Osteoblast (primary cell): Measurements from ENCODE around the gene TMEM233. TPM values are rescaled to one million over a fixed set of nuclear protein-coding genes. Genes with fewer than 3 reads are reported as not detected.

Source experiments
- DNase-seq: peaks from one replicate; pipeline ENCODE4 v3.0.0; 2011; ENCODE audit warnings: low spot score, mixed read lengths; ENCODE audit not compliant: insufficient read length; ENCODE audit errors: missing footprints
- H2AFZ ChIP-seq: 2 replicates; pipeline ENCODE4 v1.6.0; 2011; ENCODE audit warnings: mild to moderate bottlenecking, low read length
- H3K27ac ChIP-seq: 2 replicates; pipeline ENCODE4 v1.5.1; 2011; ENCODE audit warnings: mild to moderate bottlenecking, low read depth, low read length, moderate library complexity
- H3K27me3 ChIP-seq: 2 replicates; pipeline ENCODE4 v1.6.0; 2012; ENCODE audit warnings: mild to moderate bottlenecking, control low read depth, inconsistent platforms, low read length, moderate library complexity; ENCODE audit not compliant: insufficient read depth
- H3K36me3 ChIP-seq: 2 replicates; pipeline ENCODE4 v1.5.1; 2011; ENCODE audit warnings: mild to moderate bottlenecking, low read length, control low read depth, moderate library complexity; ENCODE audit not compliant: insufficient read depth
- H3K4me1 ChIP-seq: 2 replicates; pipeline ENCODE4 v1.5.1; 2011; ENCODE audit warnings: mild to moderate bottlenecking, low read length, control low read depth, moderate library complexity; ENCODE audit not compliant: insufficient read depth
- H3K4me2 ChIP-seq: 2 replicates; pipeline ENCODE4 v1.6.0; 2011; ENCODE audit warnings: mild to moderate bottlenecking, low read length; ENCODE audit not compliant: insufficient read depth
- H3K4me3 ChIP-seq: fragments of 200-600 bp; sonication (generic); 3 replicates; pipeline ENCODE4 v1.5.1; 2012; ENCODE audit warnings: mild to moderate bottlenecking, low read length, inconsistent platforms; ENCODE audit not compliant: insufficient read depth
- H3K79me2 ChIP-seq: 2 replicates; pipeline ENCODE4 v1.6.0; 2012; ENCODE audit warnings: mild to moderate bottlenecking, low read length, control low read depth, inconsistent platforms; ENCODE audit not compliant: insufficient read depth
- H3K9me3 ChIP-seq: 2 replicates; pipeline ENCODE4 v1.5.1; 2011; ENCODE audit warnings: low read depth, low read length, control low read depth
- H4K20me1 ChIP-seq: 2 replicates; pipeline ENCODE4 v1.6.0; 2012; ENCODE audit warnings: mild to moderate bottlenecking, low read length, control low read depth; ENCODE audit not compliant: insufficient read depth
- total RNA-seq: library from RNA; depleted of rRNA; stranded (reverse); fragments of >200 nt; gene quantifications from 2 replicates; pipeline ENCODE4 v1.2.3, GENCODE V29; 2012
- TF ChIP-seq, protein P1 (sequence below): IDR thresholded peaks from 2 replicates; pipeline ENCODE4 v1.5.1; 2011; ENCODE audit warnings: mild to moderate bottlenecking, low read depth, low read length, moderate library complexity; ENCODE audit errors: extremely low read depth

Gene TMEM233
- under 0.01 TPM in 1 of 2 replicates, not detected in the other for total RNA-seq

DNA sequence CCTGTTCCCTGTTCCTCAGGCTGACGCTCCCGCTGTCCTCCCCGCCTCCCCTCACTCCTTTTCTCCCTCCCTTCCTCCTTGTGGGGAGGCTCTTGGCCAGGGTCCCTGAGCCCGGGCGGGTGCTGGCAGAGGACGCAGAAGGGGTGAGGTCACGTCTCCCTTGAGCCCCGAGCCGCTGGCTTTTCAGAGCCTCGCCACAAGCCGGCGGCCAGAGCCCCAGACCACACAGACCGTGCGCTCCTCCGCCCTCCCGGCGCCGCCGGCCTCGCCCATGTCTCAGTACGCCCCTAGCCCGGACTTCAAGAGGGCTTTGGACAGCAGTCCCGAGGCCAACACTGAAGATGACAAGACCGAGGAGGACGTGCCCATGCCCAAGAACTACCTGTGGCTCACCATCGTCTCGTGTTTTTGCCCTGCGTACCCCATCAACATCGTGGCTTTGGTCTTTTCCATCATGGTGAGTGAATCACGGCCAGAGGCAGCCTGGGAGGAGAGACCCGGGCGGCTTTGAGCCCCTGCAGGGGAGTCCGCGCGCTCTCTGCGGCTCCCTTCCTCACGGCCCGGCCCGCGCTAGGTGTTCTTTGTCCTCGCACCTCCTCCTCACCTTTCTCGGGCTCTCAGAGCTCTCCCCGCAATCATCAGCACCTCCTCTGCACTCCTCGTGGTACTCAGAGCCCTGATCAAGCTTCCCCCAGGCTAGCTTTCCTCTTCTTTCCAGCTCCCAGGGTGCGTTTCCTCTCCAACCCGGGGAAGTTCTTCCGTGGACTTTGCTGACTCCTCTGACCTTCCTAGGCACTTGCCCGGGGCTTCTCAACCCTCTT lies at the start of gene TMEM233:
TMEM233 (plus strand) TSS at position 197 of the 821 bp plus-strand sequence; CDS start at position 272, 75 bp downstream.
- Histone ChIP-seq H3K4me2 (peak within 1 kb of the TSS; percentile 64), H3K36me3 (no peaks in the 10 kb centered on the region), H3K9me3 (no peaks in the 10 kb centered on the region), H3K4me1 (peaks cover 4% of the 10 kb centered on the region), H4K20me1 (no peaks in the 10 kb centered on the region), H3K4me3 (peak within 1 kb of the TSS; percentile 66), H3K79me2 (no peaks in the 10 kb centered on the region), H3K27me3 (peaks cover 5% of the 10 kb centered on the region), H2AFZ (peak within 1 kb of the TSS; percentile 51), H3K27ac (no peak within 1 kb of the TSS)
- peak; percentile 45 for DNase-seq
- TF ChIP-seq, protein P1, sequence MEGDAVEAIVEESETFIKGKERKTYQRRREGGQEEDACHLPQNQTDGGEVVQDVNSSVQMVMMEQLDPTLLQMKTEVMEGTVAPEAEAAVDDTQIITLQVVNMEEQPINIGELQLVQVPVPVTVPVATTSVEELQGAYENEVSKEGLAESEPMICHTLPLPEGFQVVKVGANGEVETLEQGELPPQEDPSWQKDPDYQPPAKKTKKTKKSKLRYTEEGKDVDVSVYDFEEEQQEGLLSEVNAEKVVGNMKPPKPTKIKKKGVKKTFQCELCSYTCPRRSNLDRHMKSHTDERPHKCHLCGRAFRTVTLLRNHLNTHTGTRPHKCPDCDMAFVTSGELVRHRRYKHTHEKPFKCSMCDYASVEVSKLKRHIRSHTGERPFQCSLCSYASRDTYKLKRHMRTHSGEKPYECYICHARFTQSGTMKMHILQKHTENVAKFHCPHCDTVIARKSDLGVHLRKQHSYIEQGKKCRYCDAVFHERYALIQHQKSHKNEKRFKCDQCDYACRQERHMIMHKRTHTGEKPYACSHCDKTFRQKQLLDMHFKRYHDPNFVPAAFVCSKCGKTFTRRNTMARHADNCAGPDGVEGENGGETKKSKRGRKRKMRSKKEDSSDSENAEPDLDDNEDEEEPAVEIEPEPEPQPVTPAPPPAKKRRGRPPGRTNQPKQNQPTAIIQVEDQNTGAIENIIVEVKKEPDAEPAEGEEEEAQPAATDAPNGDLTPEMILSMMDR: no peak

DNA sequence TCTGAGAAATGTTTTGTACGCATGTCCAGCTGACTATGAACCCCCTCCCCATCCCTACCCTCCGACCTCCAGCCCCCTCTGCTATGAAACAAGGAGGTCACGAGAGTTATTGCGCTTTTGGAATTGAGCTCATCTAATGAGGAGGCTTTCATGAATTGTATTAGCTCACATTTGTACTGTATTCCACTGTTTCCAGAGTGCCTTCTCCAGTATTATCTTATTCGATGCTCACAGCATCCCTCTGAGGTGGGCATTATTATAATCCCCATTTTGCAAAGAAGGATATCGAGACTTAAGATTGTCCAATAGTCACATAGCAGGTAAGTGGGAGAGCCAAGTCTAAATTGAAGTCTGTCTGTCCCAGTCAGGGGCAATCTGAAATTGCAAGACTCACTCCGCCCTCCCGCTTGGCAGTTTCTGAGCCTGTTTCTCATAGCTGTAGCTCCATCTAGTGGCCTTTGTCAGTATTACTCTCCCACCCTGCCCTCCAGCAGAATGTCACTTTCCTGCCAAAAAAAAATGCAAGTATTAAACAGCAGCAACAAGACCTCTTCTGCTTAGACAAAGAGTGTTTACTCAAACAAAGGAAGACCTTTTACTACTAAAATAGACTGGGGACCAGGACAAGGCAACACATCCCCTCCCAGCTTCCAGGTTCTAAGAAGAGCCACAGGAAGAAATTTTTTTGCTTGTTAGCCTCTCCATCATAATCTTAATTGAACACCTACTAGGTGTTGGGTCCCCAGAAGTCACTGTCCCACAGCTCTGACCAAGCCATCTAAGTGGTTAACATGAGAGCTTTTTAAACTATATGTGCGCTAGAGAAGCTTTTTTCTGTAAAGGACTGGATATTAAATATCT lies 48.6 kb upstream of the TMEM233 start:
- H4K20me1 ChIP-seq: no peaks in the 10 kb centered on the region
- no peaks in the 10 kb centered on the region for H3K4me1 ChIP-seq
- no peak overlapping the region for H3K4me2 ChIP-seq
- H3K27me3 ChIP-seq: no peaks in the 10 kb centered on the region
- H3K9me3 ChIP-seq: no peaks in the 10 kb centered on the region
- H2AFZ ChIP-seq: no peak overlapping the region
- peak; percentile 67 for DNase-seq
- no peaks in the 10 kb centered on the region for H3K79me2 ChIP-seq
- H3K4me3 ChIP-seq: no peak overlapping the region
- TF ChIP-seq, protein P1: peak; percentile 88
- H3K36me3 ChIP-seq: no peaks in the 10 kb centered on the region
- H3K27ac ChIP-seq: no peak overlapping the region

DNA sequence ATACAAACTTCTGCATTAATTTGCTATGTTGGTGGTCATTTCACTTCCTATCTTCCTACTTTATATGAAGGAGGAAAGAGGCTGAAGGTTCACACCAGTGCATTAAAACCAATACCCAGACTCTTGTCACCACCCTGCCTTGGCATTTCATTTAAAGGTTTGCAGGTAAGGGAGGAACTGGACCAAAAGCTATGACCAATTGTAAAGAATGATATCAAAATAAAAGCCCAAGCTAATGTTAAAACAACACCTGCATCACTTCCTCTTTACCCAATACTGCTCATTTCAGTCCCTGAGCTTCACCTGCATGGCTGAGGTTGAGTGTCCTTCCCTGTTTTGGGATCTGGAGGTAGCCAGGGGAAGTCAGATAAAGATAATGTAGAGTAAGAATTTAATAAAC lies 47.2 kb upstream of the TMEM233 start:
- Histone ChIP-seq H3K4me3 (no peak overlapping the region), H2AFZ (no peak overlapping the region), H3K4me1 (no peaks in the 10 kb centered on the region), H3K4me2 (no peak overlapping the region), H3K36me3 (no peaks in the 10 kb centered on the region), H3K79me2 (no peaks in the 10 kb centered on the region), H3K27ac (no peak overlapping the region), H4K20me1 (no peaks in the 10 kb centered on the region), H3K9me3 (no peaks in the 10 kb centered on the region), H3K27me3 (no peaks in the 10 kb centered on the region)
- TF ChIP-seq, protein P1: no peak
- no peak for DNase-seq

DNA sequence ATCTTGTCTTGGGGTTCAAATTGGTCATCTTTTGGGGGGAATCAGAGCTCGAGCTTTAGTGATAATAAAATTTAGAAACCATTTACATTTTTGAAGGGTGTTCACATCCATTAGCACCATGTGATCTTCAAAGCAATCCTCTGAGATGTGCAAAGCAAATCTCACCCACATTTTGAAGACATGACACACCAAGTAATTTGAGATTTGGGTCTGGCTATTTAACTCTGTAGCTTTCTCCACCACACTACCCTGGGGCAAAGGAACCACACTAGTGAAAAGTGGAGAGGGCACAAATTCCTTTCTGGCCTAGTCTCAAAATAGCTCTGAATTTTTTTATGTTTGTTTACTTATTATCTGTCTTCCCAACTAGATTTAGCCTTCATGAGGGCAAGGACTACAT lies 46.6 kb upstream of the TMEM233 start:
- no peak overlapping the region for H3K4me3 ChIP-seq
- no peaks in the 10 kb centered on the region for H4K20me1 ChIP-seq
- H3K36me3 ChIP-seq: no peaks in the 10 kb centered on the region
- no peaks in the 10 kb centered on the region for H3K27me3 ChIP-seq
- no peak overlapping the region for H3K27ac ChIP-seq
- H3K4me1 ChIP-seq: no peaks in the 10 kb centered on the region
- no peak overlapping the region for H2AFZ ChIP-seq
- no peaks in the 10 kb centered on the region for H3K9me3 ChIP-seq
- no peak for DNase-seq
- no peak overlapping the region for H3K4me2 ChIP-seq
- TF ChIP-seq, protein P1: no peak
- H3K79me2 ChIP-seq: no peaks in the 10 kb centered on the region
